HS-5 (cell line): Measurements from ENCODE around the gene ZNF436.

ENCODE experiments used
- DNase-seq: peaks from one replicate; pipeline ENCODE4 v3.0.0-alpha.2; 2012; ENCODE audit warnings: low read depth

ZNF436 gene

GRCh38 chr1:23369335-23370013, at the start of gene ZNF436:
TSS of gene ZNF436 (minus strand) at chr1:23369836. CDS start at chr1:23368005, 1,831 bp downstream.
- peak; percentile 22 for DNase-seq

DNA sequence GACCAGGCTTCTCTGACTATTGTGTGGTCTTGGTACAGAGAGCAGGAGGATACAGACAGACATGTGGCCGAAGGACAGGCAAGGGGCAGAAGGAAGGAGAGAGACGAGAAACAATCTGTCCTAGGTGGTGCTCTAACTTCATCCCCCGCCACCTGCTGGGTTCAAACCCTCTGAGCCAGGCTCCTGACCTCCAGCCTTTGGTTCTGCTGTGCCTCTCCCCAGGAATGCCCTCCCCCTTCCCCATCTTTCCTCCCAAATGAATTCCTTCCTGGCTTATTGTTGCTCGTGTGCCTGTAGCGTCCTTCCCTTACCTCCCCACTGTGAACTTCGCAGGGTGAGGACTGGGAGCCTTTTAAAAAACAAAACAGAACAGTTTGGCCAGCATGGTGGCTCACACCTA, 49.5 kb upstream of the ZNF436 start:
- no peak for DNase-seq

DNA sequence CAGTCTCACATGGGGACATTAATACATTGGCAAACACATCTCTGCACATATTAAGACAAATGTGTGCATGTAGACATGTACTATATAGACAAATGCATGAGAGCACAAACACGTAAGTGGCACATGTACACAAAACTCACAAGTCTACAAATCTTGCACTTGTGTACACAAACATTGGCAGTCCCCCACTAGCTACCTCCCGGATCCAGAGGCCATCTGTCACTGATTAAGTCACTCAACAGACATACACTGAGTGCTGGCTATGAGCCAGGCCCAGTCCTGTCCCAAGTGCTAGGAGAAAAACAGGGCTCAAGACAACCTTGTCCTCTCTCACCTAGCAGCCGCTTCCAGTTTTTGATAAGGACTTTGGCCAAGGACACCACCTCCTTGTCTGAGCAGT, 47.9 kb upstream of the ZNF436 start:
- no peak for DNase-seq

DNA sequence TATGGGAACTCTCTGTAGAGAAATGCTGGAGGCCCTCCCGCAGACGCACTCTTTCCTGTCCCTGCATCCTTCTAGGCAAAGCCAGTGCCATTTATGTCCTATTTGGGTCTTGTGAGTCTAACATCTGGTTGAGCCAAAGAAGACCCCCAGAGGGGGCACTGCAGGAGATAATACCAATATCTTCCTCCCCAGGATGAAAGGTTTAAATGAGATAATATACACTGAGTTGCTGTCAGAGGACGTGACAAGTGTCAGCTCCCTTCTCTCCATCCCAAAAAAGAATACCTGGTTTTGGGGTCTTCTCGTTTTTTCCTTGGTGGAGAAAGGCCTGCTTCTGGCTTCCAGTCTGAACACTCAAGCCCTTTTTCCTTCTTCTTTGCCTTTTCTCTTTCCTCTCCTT, 47.3 kb upstream of the ZNF436 start:
- DNase-seq = no peak

GRCh38 chr1:23408797-23409290, 39.2 kb upstream of the ZNF436 start:
- no peak for DNase-seq

DNA sequence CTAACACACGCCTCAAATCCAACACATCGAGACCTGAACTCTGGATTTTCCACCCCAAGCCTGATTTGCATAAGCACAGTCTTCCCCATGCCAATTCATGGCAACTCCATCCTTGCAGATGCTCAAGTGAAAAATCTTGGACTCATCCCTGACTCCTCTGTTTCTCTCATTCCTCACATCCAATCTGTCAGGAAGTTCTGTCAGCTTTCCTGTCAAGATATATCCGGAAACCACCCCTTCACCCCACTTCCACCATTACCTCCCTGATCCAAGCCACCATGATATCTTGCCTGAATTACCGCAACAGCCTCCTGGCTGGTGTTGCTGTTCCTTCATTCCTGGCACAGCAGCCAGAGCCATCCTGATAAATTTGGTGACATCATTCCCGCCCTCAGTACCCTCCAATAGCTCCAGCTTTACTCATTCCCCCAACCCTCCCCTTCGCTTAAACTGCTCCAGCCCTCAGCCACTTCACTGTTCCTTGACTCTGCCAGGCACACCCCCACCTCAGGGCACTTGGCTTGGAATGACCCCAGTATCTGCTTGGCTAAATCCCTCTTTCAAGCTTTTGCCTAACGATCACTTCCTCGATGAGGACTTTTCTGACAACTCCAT, 37.5 kb upstream of the ZNF436 start:
- no peak for DNase-seq

DNA sequence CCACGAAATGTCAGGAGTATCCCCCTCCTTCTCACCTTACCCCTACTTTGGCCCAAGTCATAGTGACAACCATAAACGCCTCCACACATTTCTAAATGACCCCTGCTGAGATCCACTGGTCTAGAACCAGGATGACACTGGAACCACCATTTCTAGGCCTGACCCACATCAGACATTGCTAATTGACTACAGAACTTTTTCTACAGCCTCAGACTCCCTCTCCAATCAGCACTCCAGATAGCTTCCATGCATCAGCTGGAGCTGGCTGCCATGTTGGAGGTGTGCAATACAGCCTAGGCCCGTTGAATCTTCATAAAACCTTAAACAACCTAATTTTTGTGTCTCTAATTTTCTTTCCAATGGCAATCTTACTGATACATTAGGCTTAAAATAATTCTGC, 36.3 kb upstream of the ZNF436 start:
- DNase-seq = no peak

- peak; percentile 85 for DNase-seq
Measured at GRCh38 chr1:23403735-23404486, 34.3 kb upstream of the ZNF436 start.

- no peak for DNase-seq
Measured at GRCh38 chr1:23403355-23403734, 33.7 kb upstream of the ZNF436 start.

DNA sequence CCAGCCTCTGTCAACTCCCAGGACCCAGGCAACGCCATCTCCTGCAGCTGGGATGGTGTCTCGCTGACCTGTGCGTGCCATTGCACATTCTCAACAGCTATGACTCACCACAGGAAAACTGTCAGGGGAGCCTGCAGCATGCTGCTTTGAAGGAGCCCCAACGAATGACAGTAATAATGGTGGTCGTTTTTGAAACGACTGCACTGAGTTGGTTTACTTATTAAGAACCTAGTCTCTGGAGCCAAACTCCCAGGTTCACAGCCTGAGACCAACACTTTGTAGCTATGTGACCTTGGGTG, 33.4 kb upstream of the ZNF436 start:
- peak; percentile 58 for DNase-seq

DNA sequence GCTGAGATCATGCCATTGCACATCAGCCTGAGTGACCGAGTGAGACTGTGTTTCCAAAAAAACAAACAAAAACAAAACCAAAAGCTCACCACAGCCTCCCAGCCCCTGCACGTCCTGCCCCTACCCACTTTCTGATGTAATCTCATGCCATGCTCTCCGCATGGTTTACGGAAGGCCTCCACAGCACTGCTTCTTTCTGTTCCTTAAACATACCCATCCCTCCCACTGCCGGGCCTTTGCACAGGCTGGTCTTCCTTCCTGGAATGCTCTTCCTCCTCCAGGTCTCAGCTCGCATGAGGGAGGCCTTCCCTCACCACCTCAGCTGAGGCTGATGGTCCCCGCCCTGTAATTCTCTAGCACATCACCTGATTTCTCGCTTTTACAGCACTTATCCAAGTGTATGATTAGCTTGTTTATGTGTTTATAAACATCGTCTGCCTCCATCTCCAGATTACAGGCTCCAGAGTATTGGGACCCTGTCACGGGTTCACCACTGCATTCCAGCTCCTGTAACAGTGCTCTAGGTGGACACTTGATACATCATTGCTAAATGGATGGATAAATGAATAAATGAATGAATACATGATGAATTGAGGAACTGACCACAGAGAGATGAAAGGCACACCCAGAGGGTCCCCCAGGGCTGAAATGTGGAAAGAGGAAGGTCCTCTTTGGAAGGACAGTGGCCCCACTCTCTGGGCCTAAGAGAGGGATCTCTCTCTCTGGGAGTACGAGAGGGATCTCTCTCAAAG, 32.8 kb upstream of the ZNF436 start:
- no peak for DNase-seq

DNA sequence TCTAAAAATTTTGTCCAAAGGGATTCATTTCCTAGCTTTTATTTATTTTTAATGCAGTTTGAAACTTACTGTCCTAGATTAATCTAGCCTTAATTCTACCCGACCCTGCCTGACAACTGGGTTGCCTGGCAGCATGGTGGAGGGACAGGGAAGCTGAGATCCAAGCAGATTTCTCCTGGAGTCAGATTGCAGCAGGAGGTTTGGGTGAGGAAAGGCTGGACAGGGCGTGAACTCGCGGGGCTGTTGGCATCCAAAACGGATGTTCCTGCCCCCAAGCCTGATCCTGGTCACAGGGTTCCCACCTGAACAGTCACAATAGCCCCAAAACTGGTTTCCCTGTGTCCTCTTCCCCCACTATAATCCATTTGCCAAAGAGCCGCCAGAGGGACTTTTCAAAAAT, 31.7 kb upstream of the ZNF436 start:
- no peak for DNase-seq

GRCh38 chr1:23400324-23401114, 30.9 kb upstream of the ZNF436 start:
- no peak for DNase-seq

- no peak for DNase-seq
Measured at GRCh38 chr1:23399229-23399628, 29.6 kb upstream of the ZNF436 start.

- no peak for DNase-seq
Measured at GRCh38 chr1:23397908-23398307, 28.3 kb upstream of the ZNF436 start.

DNA sequence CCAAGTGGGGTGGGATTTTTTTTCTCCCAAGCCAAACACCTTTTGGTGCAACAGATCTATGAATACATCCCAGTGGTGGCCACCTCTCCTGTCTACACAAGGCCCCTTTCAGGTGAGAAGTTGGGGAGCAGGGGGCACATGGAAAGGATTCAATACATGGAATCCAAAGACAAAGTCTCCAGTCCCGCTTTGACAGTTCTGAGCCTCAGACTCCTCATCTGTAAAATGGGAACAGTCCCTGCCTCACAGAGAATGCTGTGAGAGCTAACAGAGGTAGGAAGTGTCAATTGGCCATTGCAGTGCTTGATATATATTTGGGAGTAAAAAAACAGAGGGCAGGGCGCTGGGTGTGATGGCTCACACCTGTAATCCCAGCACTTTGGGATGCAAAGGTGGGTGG, 26.7 kb upstream of the ZNF436 start:
- DNase-seq = no peak

- no peak for DNase-seq
Measured at GRCh38 chr1:23395849-23396248, 26.2 kb upstream of the ZNF436 start.

DNA sequence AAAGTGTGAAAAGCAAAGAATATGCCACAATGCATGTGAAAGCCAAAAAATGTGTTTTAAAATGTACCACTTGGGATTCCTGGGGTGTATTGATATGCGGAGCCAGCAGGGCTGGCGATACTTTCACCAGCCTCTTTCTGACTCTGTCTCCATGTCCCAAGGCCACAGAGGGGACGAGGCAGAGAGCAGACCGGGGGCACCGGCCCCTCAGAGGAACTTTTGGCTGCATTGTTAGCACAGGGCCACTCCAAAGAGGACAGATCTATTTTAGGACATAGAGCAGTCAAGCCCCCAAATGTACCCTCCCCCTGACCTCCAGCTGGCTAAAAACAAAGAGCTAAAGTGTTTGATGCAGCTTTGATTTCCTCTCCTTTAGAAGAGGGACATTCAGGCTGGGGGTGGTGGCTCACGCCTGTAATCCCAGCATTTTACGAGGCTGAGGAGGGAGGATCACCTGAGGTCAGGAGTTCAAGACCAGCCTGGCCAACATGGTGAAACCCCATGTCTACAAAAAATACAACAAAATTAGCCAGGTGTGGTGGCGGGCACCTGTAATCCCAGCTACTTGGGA, 25.6 kb upstream of the ZNF436 start:
- DNase-seq = no peak

GRCh38 chr1:23394684-23395083, 25.0 kb upstream of the ZNF436 start:
- no peak for DNase-seq

GRCh38 chr1:23394181-23394580, 24.5 kb upstream of the ZNF436 start:
- DNase-seq = no peak

- no peak for DNase-seq
Measured at GRCh38 chr1:23393706-23394105, 24.1 kb upstream of the ZNF436 start.
